ENCODE measurements around the gene RIMBP2.

RIMBP2 gene

GRCh38 chr12:130425698-130426245, 290.3 kb downstream of the RIMBP2 start:
- Histone ChIP-seq H3K27ac (no peak overlapping the region), H3K4me3 (no peak overlapping the region)
- DNase-seq (ENCODE audit: low spot score), result no peak
- TF ChIP-seq, protein P1, sequence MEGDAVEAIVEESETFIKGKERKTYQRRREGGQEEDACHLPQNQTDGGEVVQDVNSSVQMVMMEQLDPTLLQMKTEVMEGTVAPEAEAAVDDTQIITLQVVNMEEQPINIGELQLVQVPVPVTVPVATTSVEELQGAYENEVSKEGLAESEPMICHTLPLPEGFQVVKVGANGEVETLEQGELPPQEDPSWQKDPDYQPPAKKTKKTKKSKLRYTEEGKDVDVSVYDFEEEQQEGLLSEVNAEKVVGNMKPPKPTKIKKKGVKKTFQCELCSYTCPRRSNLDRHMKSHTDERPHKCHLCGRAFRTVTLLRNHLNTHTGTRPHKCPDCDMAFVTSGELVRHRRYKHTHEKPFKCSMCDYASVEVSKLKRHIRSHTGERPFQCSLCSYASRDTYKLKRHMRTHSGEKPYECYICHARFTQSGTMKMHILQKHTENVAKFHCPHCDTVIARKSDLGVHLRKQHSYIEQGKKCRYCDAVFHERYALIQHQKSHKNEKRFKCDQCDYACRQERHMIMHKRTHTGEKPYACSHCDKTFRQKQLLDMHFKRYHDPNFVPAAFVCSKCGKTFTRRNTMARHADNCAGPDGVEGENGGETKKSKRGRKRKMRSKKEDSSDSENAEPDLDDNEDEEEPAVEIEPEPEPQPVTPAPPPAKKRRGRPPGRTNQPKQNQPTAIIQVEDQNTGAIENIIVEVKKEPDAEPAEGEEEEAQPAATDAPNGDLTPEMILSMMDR (IDR thresholded peaks at IDR 0.05), result no peak

DNA sequence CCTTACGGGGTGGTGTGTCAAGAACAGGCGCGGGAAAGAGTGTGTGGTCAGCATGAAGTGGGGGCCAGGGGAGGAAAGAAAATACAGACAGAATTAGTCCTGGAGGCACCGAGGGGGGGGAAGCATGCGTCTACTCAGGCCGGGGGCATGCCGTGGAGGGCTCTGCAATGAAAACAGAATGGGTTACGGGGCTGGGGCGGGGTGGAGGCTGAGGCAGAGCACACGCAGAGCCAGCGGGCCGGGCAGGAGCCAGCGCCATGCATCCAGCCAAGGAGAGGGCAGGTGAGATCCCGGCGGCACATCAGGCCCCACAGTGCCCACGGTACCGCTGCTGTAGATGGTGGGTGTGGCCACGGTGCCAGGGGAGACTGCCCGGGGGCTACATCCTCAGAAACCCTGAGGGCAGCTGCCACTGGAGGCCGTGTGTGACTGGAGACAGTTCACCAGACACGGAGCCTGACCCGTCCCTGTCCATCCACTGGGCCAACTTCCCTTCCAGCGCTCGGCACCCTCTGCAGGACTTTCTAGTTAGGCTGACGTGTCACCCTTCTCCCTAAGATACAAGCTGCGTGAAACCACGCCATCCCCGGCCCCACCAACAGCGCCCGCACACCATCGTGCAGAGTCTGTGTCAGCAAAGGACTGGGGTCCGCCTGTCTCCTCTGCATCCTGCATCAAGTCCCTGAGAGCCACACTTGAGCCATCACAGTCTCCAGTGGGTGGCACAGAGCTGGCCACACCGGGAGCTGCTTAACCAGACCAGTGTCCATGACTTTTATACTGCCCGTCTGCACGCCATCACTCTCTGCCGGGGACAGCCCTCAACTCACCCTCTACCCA, 291.0 kb downstream of the RIMBP2 start:
- peak; percentile 70 for DNase-seq (ENCODE audit: low spot score)
- no peak overlapping the region for H3K27ac ChIP-seq
- TF ChIP-seq, protein P1 (IDR thresholded peaks at IDR 0.05), result no peak
- H3K4me3 ChIP-seq, result no peak overlapping the region

- TF ChIP-seq, protein P1 (IDR thresholded peaks at IDR 0.05), result no peak
- peak; percentile 47 for DNase-seq (ENCODE audit: low spot score)
Measured at GRCh38 chr12:130423991-130424857, 291.9 kb downstream of the RIMBP2 start.

DNA sequence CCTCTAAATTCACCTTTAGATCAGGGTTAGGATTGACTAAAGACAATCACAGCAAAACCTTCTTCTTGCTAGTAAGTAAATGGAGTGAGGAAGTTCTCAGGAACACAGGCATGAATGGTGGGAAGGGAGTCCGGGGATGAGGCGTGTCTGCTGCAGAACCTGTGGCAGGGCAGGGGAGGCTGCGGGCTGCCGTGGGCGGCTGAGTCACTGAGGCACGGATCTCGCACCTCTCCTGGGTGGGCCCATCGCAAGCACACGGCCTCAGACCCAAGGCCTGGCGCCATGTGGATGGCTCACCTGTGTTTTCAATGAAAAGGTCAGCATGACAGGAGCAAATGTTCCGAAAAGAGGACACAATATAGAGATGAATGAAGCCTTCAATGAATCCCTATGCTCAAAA, 293.0 kb downstream of the RIMBP2 start:
- H3K27ac ChIP-seq, result no peak overlapping the region
- TF ChIP-seq, protein P1 (IDR thresholded peaks at IDR 0.05), result no peak
- DNase-seq (ENCODE audit: low spot score), result peak; percentile 24
- H3K4me3 ChIP-seq, result no peak overlapping the region

More at GRCh38 chr12:130423991-130424857, 291.9 kb downstream of the RIMBP2 start:
- no peak overlapping the region for H3K27ac ChIP-seq
- H3K4me3 ChIP-seq, result no peak overlapping the region

GRCh38 chr12:130422676-130423075, 293.4 kb downstream of the RIMBP2 start:
- peak; percentile 38 for DNase-seq (ENCODE audit: low spot score)
- Histone ChIP-seq H3K27ac (no peak overlapping the region), H3K4me3 (no peak overlapping the region)
- TF ChIP-seq, protein P1 (IDR thresholded peaks at IDR 0.05), result no peak

DNA sequence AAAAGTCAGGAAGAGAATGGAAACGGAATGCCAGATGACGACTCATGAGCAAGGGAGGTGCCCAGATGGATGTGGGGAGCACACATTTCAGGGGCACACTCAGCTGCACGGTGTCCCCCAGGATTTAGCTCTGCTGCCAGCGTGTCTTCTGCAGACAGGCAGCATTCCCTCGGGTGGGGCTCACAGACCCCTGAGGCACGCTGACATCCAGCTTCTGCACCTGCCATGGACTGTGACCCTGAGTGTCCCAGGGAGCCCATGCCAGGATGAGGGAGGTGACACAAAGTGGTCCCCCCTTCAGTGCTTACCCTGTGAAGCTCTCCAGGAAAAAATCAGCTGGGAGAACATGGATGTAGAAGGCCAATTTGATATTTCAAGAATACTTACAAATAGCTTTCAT, 294.2 kb downstream of the RIMBP2 start:
- DNase-seq (ENCODE audit: low spot score), result peak; percentile 47
- H3K4me3 ChIP-seq, result no peak overlapping the region
- H3K27ac ChIP-seq, result no peak overlapping the region
- TF ChIP-seq, protein P1 (IDR thresholded peaks at IDR 0.05), result no peak
